Measurements from ENCODE around the gene PAXX.

PAXX gene

GRCh38 chr9:137034709-137035506 lies 42.7 kb downstream of the PAXX start:
- peak; percentile 85 to 91 (median 88) for DNase-seq

GRCh38 chr9:137035507-137035834 lies 43.2 kb downstream of the PAXX start:
- no peak for DNase-seq

DNA sequence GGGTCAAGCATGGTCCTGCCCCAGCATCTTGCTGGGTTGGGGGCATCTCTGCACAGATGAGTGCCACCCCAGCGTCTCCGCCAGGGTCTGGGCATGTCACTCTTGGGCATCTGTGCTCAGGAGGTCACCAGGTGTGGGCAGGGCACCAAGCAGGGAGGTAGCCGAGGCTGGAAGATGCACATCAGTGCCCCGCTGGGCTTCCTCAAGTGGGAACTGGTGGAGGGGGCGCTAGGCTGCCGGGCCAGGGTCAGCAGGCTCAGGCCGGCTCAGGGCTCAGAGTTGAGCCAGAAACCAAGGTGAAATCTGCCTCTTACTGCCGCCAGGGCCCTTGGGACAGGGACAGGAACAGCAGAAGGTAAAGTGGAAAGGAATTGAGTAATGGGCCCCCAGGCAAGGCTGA lies 43.7 kb downstream of the PAXX start:
- DNase-seq = no peak

DNA sequence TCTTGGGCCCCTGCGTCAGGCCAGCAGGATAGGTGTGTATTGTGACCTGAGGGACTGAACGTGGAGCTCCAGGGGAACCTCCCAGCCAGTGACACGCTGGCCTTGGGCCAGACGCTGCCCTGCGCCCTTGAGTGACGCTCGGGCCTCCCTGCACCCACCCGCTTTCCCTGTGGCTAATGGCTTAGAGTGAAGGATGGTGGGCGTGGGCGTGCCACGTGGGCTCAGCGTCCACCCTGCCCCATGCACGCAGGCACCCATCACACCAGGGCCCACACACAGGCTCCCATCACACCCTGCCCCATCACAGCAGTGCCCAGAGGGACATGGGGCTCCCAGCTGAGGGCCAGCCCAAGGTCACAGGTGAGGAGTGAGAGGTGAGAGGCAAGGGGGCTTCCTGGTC lies 44.8 kb downstream of the PAXX start:
- DNase-seq = no peak

- no peak for DNase-seq
Measured at GRCh38 chr9:137037483-137037882, 45.3 kb downstream of the PAXX start.

DNA sequence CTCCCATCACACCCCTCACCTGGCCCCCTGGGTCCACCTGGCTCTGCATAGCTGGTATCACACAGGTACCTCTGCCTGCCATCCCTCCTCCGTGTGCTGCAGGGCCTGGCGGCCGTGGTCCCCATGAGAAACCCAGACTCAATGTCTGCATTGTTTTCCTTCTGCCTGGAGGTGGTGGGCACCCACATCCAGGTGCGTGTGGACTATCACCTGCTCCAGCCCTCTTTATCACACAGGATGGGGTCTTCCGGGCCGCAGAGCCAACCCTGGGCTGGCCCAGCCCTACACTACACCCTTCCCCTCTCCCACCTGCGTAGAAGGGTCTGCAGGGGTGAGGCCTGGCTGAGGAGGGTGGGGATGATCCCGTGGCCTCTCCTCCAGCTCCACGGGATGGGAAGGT lies 46.7 kb downstream of the PAXX start:
- DNase-seq = no peak

DNA sequence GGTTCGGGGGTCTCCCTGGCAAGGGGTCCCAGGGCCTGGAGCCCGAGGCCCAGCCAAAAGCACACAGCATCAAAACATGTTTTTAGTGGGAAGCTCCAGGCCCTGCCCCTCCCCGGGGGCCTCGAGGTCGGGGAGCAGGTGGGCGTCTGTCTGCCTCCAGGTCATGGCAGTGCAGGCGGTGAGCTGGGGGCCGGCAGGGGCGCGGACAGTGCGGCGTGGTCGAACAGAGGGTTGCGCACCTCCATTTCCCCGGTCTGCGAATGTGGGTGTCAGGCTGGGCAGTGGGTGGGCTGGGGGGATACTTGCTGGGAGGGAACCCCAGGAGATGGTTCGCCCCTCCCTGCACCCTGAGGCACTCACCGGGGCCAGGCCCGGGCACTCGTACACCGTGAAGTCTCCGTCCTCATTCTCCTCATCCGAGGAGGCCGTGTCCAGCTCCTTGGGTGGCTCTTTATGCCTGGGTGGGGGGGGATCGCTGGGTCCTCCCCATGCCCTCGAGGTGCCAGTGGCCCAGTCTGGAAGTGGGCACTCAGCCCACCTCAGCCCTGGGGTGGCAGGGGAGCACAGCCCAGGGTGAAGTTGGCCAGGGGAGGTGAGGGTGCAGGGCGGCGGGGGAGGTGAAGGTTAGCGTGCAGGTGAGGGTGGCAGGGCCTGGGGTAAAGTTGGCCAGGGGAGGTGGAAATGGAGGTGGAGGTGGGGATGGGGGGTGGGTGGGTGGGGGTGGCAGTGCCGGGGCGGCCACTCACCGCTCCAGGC lies 47.6 kb downstream of the PAXX start:
- DNase-seq = no peak

DNA sequence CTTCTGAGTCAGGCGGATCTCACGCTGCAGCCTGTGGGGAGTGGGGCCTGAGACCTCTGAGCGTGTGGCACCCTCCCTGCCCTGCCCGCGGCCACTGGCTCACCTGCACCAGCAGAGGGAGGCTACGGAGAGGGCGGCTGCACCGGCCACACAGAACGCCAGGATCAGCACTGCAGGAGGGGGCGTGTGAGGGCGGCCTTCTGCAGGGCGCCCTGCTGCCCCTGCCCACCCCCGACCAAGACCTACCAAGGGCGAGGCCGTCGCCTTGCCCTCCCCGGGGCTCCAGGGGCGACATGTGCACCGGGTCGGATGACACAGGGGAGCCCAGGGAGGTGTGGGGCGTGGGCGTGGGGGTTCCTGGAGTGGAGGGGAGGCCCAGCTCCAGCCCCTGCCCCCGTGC lies 48.3 kb downstream of the PAXX start:
- DNase-seq = no peak

DNA sequence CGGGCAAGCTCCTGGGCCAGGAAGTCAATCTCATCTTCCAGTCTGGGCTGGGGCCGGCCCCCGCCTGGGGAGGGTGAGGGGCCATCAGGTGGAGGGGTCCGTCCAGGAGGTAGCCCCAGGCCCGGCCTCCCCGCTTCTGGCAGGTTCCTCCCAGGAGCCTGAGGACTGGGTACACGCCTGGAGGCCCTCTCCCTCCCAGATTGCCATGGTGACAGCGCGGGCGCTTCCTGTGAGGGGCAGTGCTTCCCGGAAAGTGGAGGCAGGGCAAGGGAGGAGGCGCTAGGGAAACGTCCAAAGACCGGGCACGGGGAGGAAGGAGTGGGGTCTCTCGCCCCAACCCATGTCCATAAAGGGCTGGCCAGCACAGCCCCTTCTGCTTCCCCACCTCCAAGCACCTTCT lies 48.9 kb downstream of the PAXX start:
- no peak for DNase-seq

DNA sequence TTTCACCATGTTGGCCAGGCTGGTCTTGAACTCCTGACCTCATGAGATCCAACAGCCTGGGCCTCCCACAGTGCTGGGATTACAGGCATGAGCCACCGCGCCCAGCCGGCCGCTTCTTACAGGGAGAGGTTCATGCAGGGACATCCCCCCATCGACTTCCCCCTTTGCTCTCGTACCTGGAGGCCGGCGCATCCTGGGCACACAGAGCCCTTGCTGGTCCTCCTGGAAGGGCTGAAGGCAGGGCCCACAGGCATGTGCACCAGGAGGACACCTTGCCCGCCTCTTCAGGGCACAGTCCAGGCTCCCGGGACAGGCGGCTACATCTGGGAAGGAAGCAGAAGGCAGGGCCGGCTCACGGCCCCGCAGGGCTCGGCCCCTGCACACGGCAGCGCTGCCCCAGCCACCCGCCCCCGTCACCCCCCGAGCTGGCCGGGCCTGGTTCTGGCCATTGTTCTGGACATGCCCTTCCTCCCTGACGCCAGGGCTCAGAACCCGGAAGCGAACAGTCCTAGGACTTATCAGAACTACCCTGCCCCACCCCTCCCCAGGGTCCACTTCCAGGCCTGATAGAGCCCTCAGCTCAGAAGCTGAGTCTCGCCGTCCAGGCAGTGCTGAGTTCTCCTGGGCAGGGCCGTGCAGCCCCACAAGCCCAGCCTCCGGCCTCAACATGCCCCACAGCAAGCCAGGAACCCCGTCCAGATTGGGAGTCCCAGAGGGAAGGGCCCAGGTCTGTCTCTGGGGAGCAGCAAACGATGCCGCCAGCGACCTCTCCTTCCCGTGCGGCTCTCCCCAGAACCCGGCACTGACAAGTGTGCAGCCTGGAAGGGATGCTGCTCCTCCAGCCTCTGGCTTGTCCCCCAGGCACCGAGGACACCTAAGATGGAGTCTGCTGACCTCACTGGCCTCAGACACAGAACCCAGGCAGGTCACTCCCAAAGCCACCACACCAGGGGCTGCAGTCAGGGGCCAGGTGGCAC lies 50.8 kb downstream of the PAXX start:
- DNase-seq = no peak
